GM12878 (cell line): ENCODE data around the gene SETD4. TPM values are rescaled to one million over a fixed set of nuclear protein-coding genes. Genes with fewer than 3 reads are reported as not detected.
"Not testable (repeated sequence)": the region's sequence is repeated elsewhere in the genome, so short reads cannot be mapped to it uniquely, and the experiment has no call there.

ENCODE experiments used
- ATAC-seq: fragments of 200-7000 bp; cut with Tn5 transposase; 3 replicates; pipeline ENCODE4 v1.9.1; 2020; ENCODE audit warnings: mild to moderate bottlenecking, moderate library complexity
- BruUV-seq: library from RNA; stranded (reverse); fragments of 400-500 nt; replicated peaks from 2 replicates; lab custom pipeline; 2021; lab: Mats Ljungman, UMichigan
- CTCF ChIA-PET: fragments of 300-600 bp; sonication (Branson Sonifier 250); formaldehyde crosslinking; extraction: SDS; loops from one replicate; lab custom pipeline; 2021; ENCODE audit warnings: inconsistent platforms; lab: Yijun Ruan, JAX
- POLR2A ChIA-PET: fragments of 350-600 bp; formaldehyde crosslinking; extraction: SDS; loops from one replicate; lab custom pipeline; 2021; ENCODE audit warnings: inconsistent platforms; lab: Charles Lee
- RAD21 ChIA-PET: fragments of 300-600 bp; sonication (Branson Sonifier 250); formaldehyde crosslinking; loops from one replicate; lab custom pipeline; 2023; ENCODE audit warnings: antibody characterized with exemption; ENCODE audit not compliant: unreplicated experiment; lab: Charles Lee
- SMC1A ChIA-PET: fragments of 300-600 bp; sonication (Branson Sonifier 250); formaldehyde crosslinking; loops from one replicate; lab custom pipeline; 2023; ENCODE audit not compliant: unreplicated experiment, uncharacterized antibody; lab: Charles Lee
- DNase-seq: peaks from one replicate; pipeline ENCODE4 v3.0.0-alpha.2; 2011; ENCODE audit warnings: low read depth, low spot score
- FAIRE-seq: peaks from 3 replicates; lab custom pipeline; 2011; peaks lifted over from hg19 to GRCh38; lab: Jason Lieb, UNC
- H2AFZ ChIP-seq: 2 replicates; pipeline ENCODE4 v1.6.0; 2011; ENCODE audit warnings: low read depth, low read length, control low read depth; ENCODE audit not compliant: control insufficient read depth
- H3K27ac ChIP-seq: 2 replicates; pipeline ENCODE4 v1.5.1; 2011; ENCODE audit warnings: control low read depth; ENCODE audit not compliant: control insufficient read depth, insufficient read depth
- H3K27me3 ChIP-seq, 2 experiments: replicated peaks in 1 of 2; 2 replicates each; pipeline versions ENCODE4 v1.6.0 to v1.6.1; 2011; ENCODE audit warnings: low read length in 1 of 2; ENCODE audit not compliant: control insufficient read depth in 2 of 2, insufficient read depth in 2 of 2
- H3K36me3 ChIP-seq, 2 experiments: 2 replicates each; pipeline ENCODE4 v1.5.1; 2011; ENCODE audit warnings: low read length in 1 of 2; ENCODE audit not compliant: control insufficient read depth in 2 of 2, insufficient read depth in 2 of 2
- H3K4me1 ChIP-seq: 2 replicates; pipeline ENCODE4 v1.6.1; 2011; ENCODE audit warnings: mild to moderate bottlenecking, low read length, moderate library complexity, mixed read lengths; ENCODE audit not compliant: control insufficient read depth, insufficient read depth
- H3K4me2 ChIP-seq: 2 replicates; pipeline ENCODE4 v1.6.0; 2011; ENCODE audit warnings: control low read depth; ENCODE audit not compliant: control insufficient read depth, insufficient read depth
- H3K4me3 ChIP-seq: fragments of 200-600 bp; sonication (generic); 2 replicates; pipeline ENCODE4 v1.5.1; 2016
- H3K79me2 ChIP-seq: 2 replicates; pipeline ENCODE4 v1.6.0; 2011; ENCODE audit warnings: low read length; ENCODE audit not compliant: control insufficient read depth, insufficient read depth
- H3K9ac ChIP-seq: 2 replicates; pipeline ENCODE4 v1.8.0; 2011; ENCODE audit warnings: low read length, control low read depth, mixed read lengths; ENCODE audit not compliant: control insufficient read depth, insufficient read depth
- H3K9me3 ChIP-seq: replicated peaks from 3 replicates; pipeline ENCODE4 v1.5.1; 2011; ENCODE audit warnings: mild to moderate bottlenecking, low read length; ENCODE audit not compliant: control insufficient read depth, insufficient read depth
- H4K20me1 ChIP-seq: 2 replicates; pipeline ENCODE4 v1.6.0; 2011; ENCODE audit not compliant: control insufficient read depth, insufficient read depth
- BCL11A ChIP-seq: IDR thresholded peaks from 2 replicates; pipeline ENCODE4 v1.6.1; 2011; ENCODE audit warnings: low read depth, low read length
- MEF2B ChIP-seq: fragments of 450-650 bp; IDR thresholded peaks from 2 replicates; pipeline ENCODE4 v1.6.1; 2018; ENCODE audit warnings: mild to moderate bottlenecking, moderate library complexity; ENCODE audit not compliant: partially characterized antibody, poor library complexity, severe bottlenecking
- WGBS: methylation state at CpG from one replicate; pipeline ENCODE4 v1.1.6; 2016; ENCODE audit warnings: low lambda C conversion rate; ENCODE audit not compliant: insufficient replicate concordance, insufficient coverage; ENCODE audit errors: missing lambda C conversion rate; 5-methylcytosine and 5-hydroxymethylcytosine counted together
- in situ Hi-C: fragments of 300-500 bp; cut with MboI; formaldehyde crosslinking; loops from 9 replicates; pipeline ENCODE4 v1.14.3; 2018; ENCODE audit warnings: mixed read lengths
- intact Hi-C: fragments of 100-400 bp; cut with micrococcal nuclease; formaldehyde crosslinking; loops from one replicate; pipeline ENCODE4 v1.14.2; 2022; ENCODE audit not compliant: unreplicated experiment
- polyA plus RNA-seq, 11 experiments: library from polyadenylated mRNA; depleted of rRNA in 4 of 11; unstranded in 6 of 11; stranded (reverse) in 5 of 11; fragments of >200 nt; fragmentation: Nextera tagmentation in 4 of 11; fragmentation: Illumina TruSeq in 1 of 11; extraction: Ambion mirVana in 4 of 11; extraction: Trizol in 1 of 11; gene quantifications; 1 replicate in 1 of 11; 2 replicates in 10 of 11; pipeline versions ENCODE4 v1.2.1 to v1.2.3, GENCODE V29; 2011 to 2016; ENCODE audit warnings: inconsistent platforms in 2 of 11, missing spikeins in 2 of 11, low read depth in 1 of 11
- total RNA-seq, 4 experiments: library from RNA; depleted of rRNA in 3 of 4; stranded (reverse); fragments of >200 nt in 3 of 4; fragmentation: Illumina TruSeq in 1 of 4; extraction: Trizol in 1 of 4; gene quantifications; 2 replicates each; pipeline versions ENCODE4 v1.2.1 to v1.2.3, GENCODE V29; 2013 to 2021
- TF ChIP-seq, protein P1 (sequence below): fragments of 450-650 bp; IDR thresholded peaks from 2 replicates; pipeline ENCODE4 v1.6.1; 2016; ENCODE audit warnings: mild to moderate bottlenecking

Gene SETD4
- total and polyA plus RNA-seq, 10 of the 15 experiments (the other 5 are each of a cell fraction or from before 2014, with no cell fraction given), result 10.3 to 37.0 (median 18.6) TPM

DNA sequence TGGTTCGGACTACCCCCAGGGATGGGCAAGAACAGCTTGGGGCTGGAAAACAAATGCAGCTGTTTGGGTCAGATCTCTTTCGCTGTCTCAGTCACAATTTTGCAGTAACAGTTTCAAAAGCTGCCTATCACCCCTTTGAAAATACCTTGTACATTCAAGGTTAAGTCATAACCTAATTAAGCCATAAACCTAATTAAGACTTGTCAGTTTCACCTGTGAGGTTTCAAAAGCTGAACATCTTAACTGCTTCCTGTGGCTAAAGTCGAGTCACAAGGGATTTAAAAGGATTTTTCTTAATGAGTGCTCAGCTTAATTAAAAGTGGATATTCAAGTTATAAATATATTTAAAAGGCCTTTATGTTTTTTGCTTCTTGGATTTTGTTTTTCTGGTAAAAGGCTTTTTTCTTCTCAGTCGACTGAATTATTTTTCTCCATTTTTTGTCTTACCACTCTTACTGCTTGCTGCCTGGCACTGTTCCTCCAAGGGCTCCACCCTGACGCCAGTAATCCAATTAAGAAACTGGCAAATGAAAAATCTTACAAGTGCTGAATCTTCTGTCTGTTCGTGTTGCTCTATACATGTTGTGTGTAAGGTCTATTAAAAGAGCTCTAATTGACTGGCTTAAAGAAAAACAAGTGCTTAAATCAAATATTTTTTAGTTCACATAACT is 40.8 kb upstream of the SETD4 start (continued):
- TF ChIP-seq, protein P1, sequence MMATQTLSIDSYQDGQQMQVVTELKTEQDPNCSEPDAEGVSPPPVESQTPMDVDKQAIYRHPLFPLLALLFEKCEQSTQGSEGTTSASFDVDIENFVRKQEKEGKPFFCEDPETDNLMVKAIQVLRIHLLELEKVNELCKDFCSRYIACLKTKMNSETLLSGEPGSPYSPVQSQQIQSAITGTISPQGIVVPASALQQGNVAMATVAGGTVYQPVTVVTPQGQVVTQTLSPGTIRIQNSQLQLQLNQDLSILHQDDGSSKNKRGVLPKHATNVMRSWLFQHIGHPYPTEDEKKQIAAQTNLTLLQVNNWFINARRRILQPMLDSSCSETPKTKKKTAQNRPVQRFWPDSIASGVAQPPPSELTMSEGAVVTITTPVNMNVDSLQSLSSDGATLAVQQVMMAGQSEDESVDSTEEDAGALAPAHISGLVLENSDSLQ, result peak; percentile 82
- TF ChIP-seq BCL11A (peak; percentile 73; the same call in 1 of the 2 replicates), MEF2B (peak; percentile 86)

DNA sequence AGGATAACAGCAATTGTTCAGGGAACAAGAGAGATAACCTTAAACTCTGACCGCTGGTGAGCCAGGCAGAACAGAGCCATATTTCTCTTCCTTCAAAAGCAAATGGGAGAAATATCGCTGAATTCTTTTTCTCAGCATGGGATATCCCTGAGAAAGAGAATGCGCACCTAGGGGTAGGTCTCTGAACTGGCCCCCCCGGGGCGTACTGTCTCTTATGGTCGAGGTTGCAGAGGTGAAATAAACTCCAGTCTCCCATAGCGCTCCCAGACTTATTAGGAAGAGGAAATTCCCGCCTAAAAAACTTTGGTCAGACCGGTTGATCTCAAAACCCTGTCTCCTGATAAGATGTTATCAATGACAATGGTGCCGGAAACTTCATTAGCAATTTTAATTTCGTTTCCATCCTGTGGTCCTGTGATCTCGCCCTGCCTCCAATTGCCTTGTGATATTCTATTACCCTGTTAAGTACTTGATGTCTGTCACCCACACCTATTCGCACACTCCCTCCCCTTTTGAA is 39.4 kb upstream of the SETD4 start:
- SMC1A ChIA-PET, result interaction anchor here (1.3 to 1.9 kb wide), 2 partner anchors 18 to 40 kb away, joined by 3 to 9 read pairs; partner anchors contain the start of gene SETD4
- DNase-seq, in situ Hi-C loops, H3K27me3 ChIP-seq, RAD21 ChIA-PET, CTCF ChIA-PET, H3K27ac ChIP-seq, H3K79me2 ChIP-seq, POLR2A ChIA-PET, H4K20me1 ChIP-seq, H3K36me3 ChIP-seq, H3K9ac ChIP-seq, BruUV-seq, H3K9me3 ChIP-seq, ATAC-seq, FAIRE-seq, H3K4me2 ChIP-seq, H3K4me3 ChIP-seq, H3K4me1 ChIP-seq, H2AFZ ChIP-seq: not testable (repeated sequence)
- intact Hi-C loops, result loop anchor here (2.0 kb wide), 1 partner anchor 39 kb away; the partner anchor contains the start of gene SETD4
- WGBS, result 87% methylated on average over 12 of the region's 13 CpGs
